HepG2 (cell line): ENCODE results near the gene RECK. TPM values are rescaled to one million over a fixed set of nuclear protein-coding genes. Genes with fewer than 3 reads are reported as not detected.

Experiments used
- ATAC-seq: fragments of 200-7000 bp; cut with Tn5 transposase; 3 replicates; pipeline ENCODE4 v1.9.1; 2020; ENCODE audit warnings: mild to moderate bottlenecking, moderate library complexity
- BruUV-seq: library from RNA; stranded (reverse); fragments of 400-500 nt; replicated peaks from 2 replicates; lab custom pipeline; 2021; lab: Mats Ljungman, UMichigan
- CTCF ChIA-PET: fragments of 300-600 bp; formaldehyde crosslinking; extraction: SDS; loops from one replicate; lab custom pipeline; 2021; ENCODE audit warnings: low total read pairs, inconsistent platforms, low intra/inter-chr PET ratio; lab: Yijun Ruan, JAX
- POLR2A ChIA-PET: fragments of 350-600 bp; sonication (Branson Sonifier 250); formaldehyde crosslinking; loops from one replicate; lab custom pipeline; 2020; ENCODE audit warnings: antibody characterized with exemption, inconsistent platforms; lab: Yijun Ruan, JAX
- DNase-seq: peaks from one replicate; pipeline ENCODE4 v3.0.0-alpha.2; 2015; ENCODE audit warnings: low spot score
- FAIRE-seq: peaks from 3 replicates; lab custom pipeline; 2011; peaks lifted over from hg19 to GRCh38; lab: Jason Lieb, UNC
- H2AFZ ChIP-seq: one replicate; pipeline ENCODE4 v1.6.1; 2011; ENCODE audit warnings: low read length, inconsistent platforms
- H3K27ac ChIP-seq: fragments of 300-600 bp; 3 replicates; pipeline ENCODE4 v1.8.0; 2011; ENCODE audit warnings: mixed run types, mild to moderate bottlenecking, mixed read lengths, low read length, inconsistent platforms; ENCODE audit not compliant: insufficient read depth; ENCODE audit errors: extremely low read length
- H3K27me3 ChIP-seq, 2 experiments: fragments of 200-600 bp in 1 of 2; 2 replicates in 1 of 2; 3 replicates in 1 of 2; pipeline versions ENCODE4 v1.6.0 to v1.8.0; 2011; ENCODE audit warnings: low read length in 2 of 2, mild to moderate bottlenecking in 2 of 2, moderate library complexity in 2 of 2, inconsistent platforms in 1 of 2; ENCODE audit not compliant: insufficient read depth in 2 of 2, control insufficient read depth in 1 of 2
- H3K36me3 ChIP-seq, 2 experiments: fragments of 200-600 bp in 1 of 2; replicated peaks in 1 of 2; 2 replicates in 1 of 2; 3 replicates in 1 of 2; pipeline versions ENCODE4 v1.5.1 to v1.8.0; 2011; ENCODE audit warnings: low read length in 2 of 2, inconsistent platforms in 1 of 2; ENCODE audit not compliant: insufficient read depth in 2 of 2, control insufficient read depth in 1 of 2
- H3K4me1 ChIP-seq: 2 replicates; pipeline ENCODE4 v1.5.1; 2012; ENCODE audit warnings: low read length, inconsistent platforms; ENCODE audit not compliant: insufficient read depth
- H3K4me2 ChIP-seq: 2 replicates; pipeline ENCODE4 v1.6.0; 2011; ENCODE audit warnings: low read depth, low read length, inconsistent platforms
- H3K4me3 ChIP-seq, 3 experiments: fragments of 200-600 bp in 1 of 3; sonication (generic), shearing (Covaris generic) in 1 of 3; replicated peaks in 1 of 3; 2 replicates each; pipeline ENCODE4 v1.5.1; 2011 to 2016; ENCODE audit warnings: low read length in 3 of 3, inconsistent platforms in 2 of 3, low read depth in 2 of 3, mild to moderate bottlenecking in 2 of 3, control low read depth in 1 of 3, mixed read lengths in 1 of 3; ENCODE audit not compliant: insufficient read depth in 1 of 3
- H3K79me2 ChIP-seq: one replicate; pipeline ENCODE4 v1.6.1; 2011; ENCODE audit warnings: low read length, inconsistent platforms; ENCODE audit not compliant: insufficient read depth
- H3K9ac ChIP-seq: 2 replicates; pipeline ENCODE4 v1.6.0; 2011; ENCODE audit warnings: mild to moderate bottlenecking, low read depth, low read length, inconsistent platforms; ENCODE audit not compliant: insufficient read depth
- H3K9me3 ChIP-seq: 2 replicates; pipeline ENCODE4 v1.5.1; 2012; ENCODE audit warnings: mild to moderate bottlenecking, low read length
- H4K20me1 ChIP-seq: 2 replicates; pipeline ENCODE4 v1.6.0; 2011; ENCODE audit warnings: inconsistent platforms, mild to moderate bottlenecking, low read length, moderate library complexity; ENCODE audit not compliant: insufficient read depth
- ARNT ChIP-seq: fragments of 450-650 bp; IDR thresholded peaks from 2 replicates; pipeline ENCODE4 v1.6.1; 2017
- CREM ChIP-seq, 2 experiments: sonication (generic) in 1 of 2; formaldehyde crosslinking in 1 of 2; IDR thresholded peaks; 2 replicates each; pipeline versions ENCODE4 v1.4.0 to v1.6.1; 2016 to 2020; ENCODE audit warnings: antibody characterized with exemption in 1 of 2, mild to moderate bottlenecking in 1 of 2, missing genetic modification reagents in 1 of 2
- FOXJ3 ChIP-seq: sonication (generic); formaldehyde crosslinking; IDR thresholded peaks from 2 replicates; pipeline ENCODE4 v1.4.0; 2020; ENCODE audit warnings: missing genetic modification reagents, mild to moderate bottlenecking, borderline replicate concordance
- FOXP1 ChIP-seq, 2 experiments: fragments of 450-650 bp in 1 of 2; IDR thresholded peaks; 2 replicates each; pipeline ENCODE4 v1.6.1; 2017 to 2018; ENCODE audit warnings: antibody characterized with exemption in 1 of 2
- KDM5A ChIP-seq: fragments of 200-600 bp; sonication (generic); IDR thresholded peaks from 2 replicates; pipeline ENCODE4 v1.7.0; 2018; ENCODE audit warnings: antibody characterized with exemption, mild to moderate bottlenecking, low read length, borderline replicate concordance
- MED8 ChIP-seq: sonication (generic); formaldehyde crosslinking; IDR thresholded peaks from 2 replicates; pipeline ENCODE4 v1.8.1; 2023; ENCODE audit warnings: mild to moderate bottlenecking, missing genetic modification reagents; ENCODE audit not compliant: insufficient replicate concordance
- MEIS1 ChIP-seq: sonication (generic); formaldehyde crosslinking; IDR thresholded peaks from 2 replicates; pipeline ENCODE4 v1.9.0; 2021; ENCODE audit warnings: mild to moderate bottlenecking, missing genetic modification reagents, moderate library complexity, borderline replicate concordance
- POGK ChIP-seq: sonication (generic); formaldehyde crosslinking; conservative IDR thresholded peaks from 2 replicates; pipeline ENCODE4 v1.8.0; 2022; ENCODE audit warnings: mild to moderate bottlenecking, moderate library complexity, missing genetic modification reagents
- RFX5 ChIP-seq: IDR thresholded peaks from 2 replicates; pipeline ENCODE4 v1.6.1; 2011; ENCODE audit warnings: low read depth, low read length, improper control_type of control experiment
- ZKSCAN5 ChIP-seq: sonication (generic); formaldehyde crosslinking; IDR thresholded peaks from 2 replicates; pipeline ENCODE4 v1.5.1; 2020; ENCODE audit warnings: mild to moderate bottlenecking, missing genetic modification reagents
- ZNF142 ChIP-seq: sonication (generic); formaldehyde crosslinking; IDR thresholded peaks from 2 replicates; pipeline ENCODE4 v1.4.0; 2020; ENCODE audit warnings: missing genetic modification reagents
- ZNF564 ChIP-seq: sonication (generic); formaldehyde crosslinking; IDR thresholded peaks from 2 replicates; pipeline ENCODE4 v1.8.1; 2023; ENCODE audit warnings: mild to moderate bottlenecking, missing genetic modification reagents
- ZNF580 ChIP-seq: IDR thresholded peaks from 2 replicates; pipeline ENCODE4 v1.6.1; 2016; ENCODE audit warnings: low read depth, borderline replicate concordance
- ZNF598 ChIP-seq: sonication (generic); formaldehyde crosslinking; IDR thresholded peaks from 2 replicates; pipeline ENCODE4 v1.5.1; 2020; ENCODE audit warnings: mild to moderate bottlenecking, missing genetic modification reagents, borderline replicate concordance
- ZSCAN31 ChIP-seq: sonication (generic); formaldehyde crosslinking; IDR thresholded peaks from 2 replicates; pipeline ENCODE4 v1.5.0; 2020; ENCODE audit warnings: low read depth, mild to moderate bottlenecking, missing genetic modification reagents
- ZZZ3 ChIP-seq: sonication (generic); formaldehyde crosslinking; IDR thresholded peaks from 2 replicates; pipeline ENCODE4 v1.4.0; 2020; ENCODE audit warnings: missing genetic modification reagents, mild to moderate bottlenecking, borderline replicate concordance
- WGBS: methylation state at CpG from one replicate; pipeline ENCODE4 v1.1.6; 2017; ENCODE audit warnings: low lambda C conversion rate; 5-methylcytosine and 5-hydroxymethylcytosine counted together
- in situ Hi-C: cut with HindIII; loops from 2 replicates; pipeline ENCODE4 v1.10.0; 2017; ENCODE audit warnings: low pct_unique_long_range_greater_than_20kb; ENCODE audit not compliant: extremely low pct_ligation_motif_present
- intact Hi-C: fragments of 100-400 bp; cut with micrococcal nuclease; formaldehyde crosslinking; loops from one replicate; pipeline ENCODE4 v1.10.0; 2022; ENCODE audit not compliant: unreplicated experiment
- polyA plus RNA-seq, 8 experiments: library from polyadenylated mRNA; depleted of rRNA in 3 of 8; stranded (reverse) in 7 of 8; unstranded in 1 of 8; fragments of >200 nt; fragmentation: Illumina TruSeq in 4 of 8; extraction: Trizol in 4 of 8; gene quantifications; 2 replicates each; pipeline versions ENCODE4 v1.2.1 to v1.2.3, GENCODE V29; 2011 to 2016; ENCODE audit warnings: low read depth in 4 of 8, missing spikeins in 1 of 8, mixed read lengths in 1 of 8; ENCODE audit not compliant: insufficient read depth in 1 of 8
- total RNA-seq, 5 experiments: library from RNA; depleted of rRNA; stranded (reverse); fragments of >200 nt; fragmentation: Illumina TruSeq; extraction: Trizol; gene quantifications; 2 replicates each; pipeline ENCODE4 v1.2.3, GENCODE V29; 2016; ENCODE audit warnings: low read depth in 1 of 5

The RECK gene
- total and polyA plus RNA-seq, 2 of the 13 experiments (the other 11 are each of a cell fraction or from before 2014, with no cell fraction given): 3.1 to 4.8 TPM

GRCh38 chr9:36049408-36049807 is 12.7 kb downstream of the RECK start (continued):
- TF ChIP-seq CREM (IDR thresholded peaks at IDR 0.05) (no peak), CREM (CRISPR knock-in tag; IDR thresholded peaks at IDR 0.05) (no peak), ZSCAN31 (no peak), ZNF142 (CRISPR knock-in tag) (no peak)
- TF ChIP-seq, all 625 proteins: peak for 0

- ATAC-seq (no peak), FAIRE-seq (no peak), DNase-seq (no peak)
- Histone ChIP-seq H3K27me3 (no peaks in the 10 kb centered on the region), H3K4me2 (no peak overlapping the region), H3K9ac (no peak overlapping the region), H3K79me2 (no peaks in the 10 kb centered on the region), H3K4me3 (no peak overlapping the region), H3K36me3 (no peaks in the 10 kb centered on the region), H3K4me1 (peaks cover 18% of the 10 kb centered on the region), H2AFZ (no peak overlapping the region), H4K20me1 (no peaks in the 10 kb centered on the region), H3K9me3 (no peaks in the 10 kb centered on the region), H3K27ac (no peak overlapping the region)
- intact Hi-C loops (no loop called here), in situ Hi-C loops (no loop called here)
- no TSS peak for BruUV-seq
- ChIA-PET CTCF (no interaction called here), POLR2A (no interaction called here)
- WGBS: 67% methylated on average over 3 of the region's 3 CpGs
- TF ChIP-seq FOXP1 (IDR thresholded peaks at IDR 0.05) (no peak), FOXP1 (CRISPR knock-in tag; IDR thresholded peaks at IDR 0.05) (no peak), FOXJ3 (CRISPR knock-in tag) (no peak), ZZZ3 (CRISPR knock-in tag) (no peak), ZNF598 (CRISPR knock-in tag) (no peak), POGK (CRISPR knock-in tag) (no peak), CREM (IDR thresholded peaks at IDR 0.05) (no peak), CREM (CRISPR knock-in tag; IDR thresholded peaks at IDR 0.05) (no peak), KDM5A (no peak), ARNT (no peak), ZNF564 (CRISPR knock-in tag) (no peak), ZNF580 (CRISPR knock-in tag) (no peak), MED8 (no peak), MEIS1 (CRISPR knock-in tag) (no peak), ZKSCAN5 (CRISPR knock-in tag) (no peak), RFX5 (no peak)
Measured at GRCh38 chr9:36050476-36050875, 13.8 kb downstream of the RECK start.
